Thyroid gland (tissue), 4 donors: ENCODE measurements around the gene ALG12.

Source experiments
- POLR2A ChIP-seq, 2 donors: fragments of 450-650 bp; IDR thresholded peaks; one replicate each; pipeline ENCODE4 v1.6.1; 2017; ENCODE audit warnings: antibody characterized with exemption in 2 of 2, mild to moderate bottlenecking in 2 of 2, moderate library complexity in 1 of 2
- TF ChIP-seq, protein P1 (sequence below), 6 experiments: fragments of 200-600 bp in 3 of 6; fragments of 450-650 bp in 3 of 6; sonication (generic) in 3 of 6; IDR thresholded peaks; one replicate each; pipeline ENCODE4 v1.5.1; 2016 to 2019; ENCODE audit warnings: antibody characterized with exemption in 6 of 6, mild to moderate bottlenecking in 2 of 6, inconsistent platforms in 1 of 6, moderate library complexity in 1 of 6

DNA sequence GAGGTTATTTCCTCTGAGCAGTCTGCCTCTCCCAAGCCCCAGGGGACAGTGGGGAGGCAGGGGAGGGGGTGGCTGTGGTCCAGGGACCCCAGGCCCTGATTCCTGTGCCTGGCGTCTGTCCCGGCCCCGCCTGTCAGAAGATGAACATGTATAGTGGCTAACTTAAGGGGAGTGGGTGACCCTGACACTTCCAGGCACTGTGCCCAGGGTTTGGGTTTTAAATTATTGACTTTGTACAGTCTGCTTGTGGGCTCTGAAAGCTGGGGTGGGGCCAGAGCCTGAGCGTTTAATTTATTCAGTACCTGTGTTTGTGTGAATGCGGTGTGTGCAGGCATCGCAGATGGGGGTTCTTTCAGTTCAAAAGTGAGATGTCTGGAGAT is 45.4 kb upstream of the ALG12 start:
- no peak for TF ChIP-seq POLR2A (IDR thresholded peaks at IDR 0.05)
- TF ChIP-seq, protein P1, sequence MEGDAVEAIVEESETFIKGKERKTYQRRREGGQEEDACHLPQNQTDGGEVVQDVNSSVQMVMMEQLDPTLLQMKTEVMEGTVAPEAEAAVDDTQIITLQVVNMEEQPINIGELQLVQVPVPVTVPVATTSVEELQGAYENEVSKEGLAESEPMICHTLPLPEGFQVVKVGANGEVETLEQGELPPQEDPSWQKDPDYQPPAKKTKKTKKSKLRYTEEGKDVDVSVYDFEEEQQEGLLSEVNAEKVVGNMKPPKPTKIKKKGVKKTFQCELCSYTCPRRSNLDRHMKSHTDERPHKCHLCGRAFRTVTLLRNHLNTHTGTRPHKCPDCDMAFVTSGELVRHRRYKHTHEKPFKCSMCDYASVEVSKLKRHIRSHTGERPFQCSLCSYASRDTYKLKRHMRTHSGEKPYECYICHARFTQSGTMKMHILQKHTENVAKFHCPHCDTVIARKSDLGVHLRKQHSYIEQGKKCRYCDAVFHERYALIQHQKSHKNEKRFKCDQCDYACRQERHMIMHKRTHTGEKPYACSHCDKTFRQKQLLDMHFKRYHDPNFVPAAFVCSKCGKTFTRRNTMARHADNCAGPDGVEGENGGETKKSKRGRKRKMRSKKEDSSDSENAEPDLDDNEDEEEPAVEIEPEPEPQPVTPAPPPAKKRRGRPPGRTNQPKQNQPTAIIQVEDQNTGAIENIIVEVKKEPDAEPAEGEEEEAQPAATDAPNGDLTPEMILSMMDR (IDR thresholded peaks at IDR 0.05) = no peak
